HCT116 (cell line): ENCODE data around the gene FCHO2.
"Not testable (repeated sequence)": the region's sequence is repeated elsewhere in the genome, so short reads cannot be mapped to it uniquely, and the experiment has no call there.

ENCODE experiments used
- JUND ChIP-seq: IDR thresholded peaks from 2 replicates; pipeline ENCODE4 v1.6.1; 2012
- SP1 ChIP-seq: IDR thresholded peaks from 2 replicates; pipeline ENCODE4 v1.6.1; 2012; ENCODE audit warnings: low read depth
- ZFX ChIP-seq: fragments of 450-650 bp; IDR thresholded peaks from 2 replicates; pipeline ENCODE4 v1.6.1; 2017

GRCh38 chr5:73024946-73025544 is 69.2 kb downstream of the FCHO2 start:
- not testable (repeated sequence) for TF ChIP-seq SP1, JUND, ZFX
